Activated CD4-positive, CD25-positive, alpha-beta regulatory T cell treated with anti-CD3 and anti-CD28 coated beads, Interleukin-2, amount 50 U/mL, for 24 hours (primary cell): ENCODE results near the gene PTGER3.

Experiments used
- ATAC-seq, 2 donors: fragments of 150-1000 bp; cut with Tn5 transposase; one replicate each; pipeline ENCODE4 v1.10.0; 2021; ENCODE audit warnings: mild to moderate bottlenecking in 1 of 2, moderate library complexity in 1 of 2

PTGER3 gene

GRCh38 chr1:71047635-71048607, at the start of gene PTGER3:
TSS of gene PTGER3 (minus strand) at chr1:71047816. CDS start at chr1:71047577, 239 bp downstream.
- peak; percentile 48 to 49 for ATAC-seq

GRCh38 chr1:71094913-71095312, 47.3 kb upstream of the PTGER3 start:
- no peak for ATAC-seq

DNA sequence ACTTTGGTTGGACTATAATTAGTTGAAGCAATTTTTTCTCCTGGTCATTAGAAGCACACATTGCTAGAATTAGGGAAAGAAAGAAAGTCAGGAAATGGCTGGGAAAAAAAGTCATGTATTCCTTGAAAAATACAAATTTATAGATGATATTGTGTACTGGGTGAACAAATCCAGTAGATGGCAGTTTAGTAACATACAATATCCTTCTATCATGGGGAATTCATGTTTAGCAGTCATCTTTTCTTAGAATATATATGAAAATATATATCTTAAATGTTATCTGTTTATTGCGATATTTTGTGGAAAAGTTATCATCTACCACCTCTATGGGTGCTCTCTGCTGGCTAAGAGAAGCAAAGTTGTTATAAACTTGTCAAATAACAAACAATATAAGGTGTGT, 46.3 kb upstream of the PTGER3 start:
- ATAC-seq = no peak

DNA sequence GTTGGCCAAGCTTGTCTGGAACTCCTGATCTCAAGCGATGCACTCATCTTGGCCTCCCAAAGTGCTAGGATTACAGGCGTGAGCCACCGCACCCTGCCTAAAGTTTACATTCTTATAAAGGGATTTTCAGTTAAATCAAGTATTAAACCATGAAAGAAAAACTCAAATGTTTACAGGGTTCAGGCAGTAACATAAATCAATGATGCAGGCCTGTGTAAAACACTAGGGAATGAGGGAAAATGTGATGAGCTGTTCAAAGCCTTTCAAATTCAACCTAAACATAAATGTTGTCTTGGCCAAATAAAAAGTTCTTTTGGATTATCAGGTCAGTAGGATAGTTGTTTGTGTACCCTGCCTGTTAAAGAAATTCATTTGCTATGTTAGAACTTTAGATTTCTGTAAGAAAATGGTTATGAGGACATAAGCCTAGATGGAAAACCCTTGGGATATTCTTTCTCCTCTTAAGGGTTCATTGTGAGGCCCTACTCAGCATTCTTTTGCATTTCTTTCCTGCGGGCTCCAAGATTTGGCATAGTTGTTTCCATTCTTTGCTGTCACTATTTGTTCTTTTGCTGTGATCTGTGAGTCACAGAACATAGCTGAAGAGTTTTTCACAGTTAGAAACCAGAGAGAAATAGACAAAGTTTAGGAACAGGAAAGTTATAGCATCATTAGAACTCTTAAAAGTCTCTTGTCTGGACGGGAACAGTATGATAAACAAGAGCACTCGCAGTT, 42.1 kb upstream of the PTGER3 start:
- no peak for ATAC-seq

DNA sequence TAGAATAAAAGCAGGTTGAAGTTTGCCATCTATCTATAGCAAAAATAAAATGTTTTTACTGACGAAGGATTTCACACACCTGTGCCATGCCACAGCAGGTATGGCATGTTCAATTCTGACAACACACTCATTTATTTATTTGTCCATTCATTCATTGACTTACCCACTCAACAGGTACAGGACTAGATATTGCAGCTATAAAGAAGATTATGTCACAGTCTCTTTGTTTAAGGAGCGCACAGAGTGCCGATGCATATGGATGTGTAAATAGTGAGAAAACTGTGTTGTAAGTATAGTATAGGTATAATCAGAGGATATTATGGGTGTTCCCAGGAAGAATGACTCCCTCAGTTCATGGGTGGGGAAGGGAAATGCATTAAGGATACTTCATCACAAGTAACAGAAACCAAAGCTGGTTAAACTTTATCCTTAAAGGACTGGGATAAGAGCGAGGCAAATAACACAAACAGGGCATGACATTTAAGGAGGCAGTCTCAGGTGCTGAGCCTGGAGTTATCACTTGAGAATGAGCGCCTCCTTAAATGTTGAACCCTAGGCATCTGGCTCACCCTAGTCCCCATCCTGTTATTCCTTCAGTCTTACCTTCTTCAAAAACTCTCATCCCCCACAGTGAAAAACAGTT, 41.1 kb upstream of the PTGER3 start:
- ATAC-seq = no peak

GRCh38 chr1:71087713-71088112, 40.1 kb upstream of the PTGER3 start:
- ATAC-seq = no peak

DNA sequence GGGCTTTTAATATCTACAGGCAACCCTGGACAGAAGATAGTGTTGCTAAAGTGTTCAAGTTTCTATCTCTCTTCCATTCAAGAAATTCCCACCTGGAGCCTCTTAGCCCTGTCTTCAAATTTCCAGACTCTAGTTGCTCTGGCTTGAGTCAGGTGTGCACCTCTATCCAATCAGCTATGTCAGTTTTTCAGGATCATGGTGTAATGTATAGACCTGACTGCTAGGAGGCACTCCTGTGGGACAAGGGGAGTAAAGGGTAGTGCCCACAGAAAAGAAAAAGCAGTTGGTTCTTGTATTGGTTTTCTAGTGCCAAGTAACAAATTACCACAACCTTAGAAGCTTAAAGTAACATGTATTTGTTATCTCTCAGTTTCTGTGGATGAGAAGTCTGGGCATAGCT, 39.4 kb upstream of the PTGER3 start:
- no peak for ATAC-seq

DNA sequence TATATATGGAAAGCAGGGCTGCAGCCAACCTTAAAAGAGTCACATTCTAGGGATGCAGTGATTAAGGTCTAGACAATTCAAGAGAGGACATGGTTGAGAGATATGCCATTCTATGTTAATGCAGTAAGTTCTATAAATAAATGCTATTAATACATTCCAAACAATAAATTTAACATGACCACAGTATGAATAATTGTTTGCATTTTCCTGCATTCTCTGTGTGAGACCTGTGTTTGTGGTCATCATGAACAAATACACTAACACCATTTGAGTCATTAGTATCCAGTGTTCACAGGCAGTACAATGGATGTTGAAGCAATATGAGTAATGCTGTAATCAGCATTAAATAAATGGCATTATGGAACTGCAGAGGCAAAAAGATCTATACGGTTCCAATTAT, 38.7 kb upstream of the PTGER3 start:
- no peak for ATAC-seq

GRCh38 chr1:71083271-71083670, 35.7 kb upstream of the PTGER3 start:
- no peak for ATAC-seq

DNA sequence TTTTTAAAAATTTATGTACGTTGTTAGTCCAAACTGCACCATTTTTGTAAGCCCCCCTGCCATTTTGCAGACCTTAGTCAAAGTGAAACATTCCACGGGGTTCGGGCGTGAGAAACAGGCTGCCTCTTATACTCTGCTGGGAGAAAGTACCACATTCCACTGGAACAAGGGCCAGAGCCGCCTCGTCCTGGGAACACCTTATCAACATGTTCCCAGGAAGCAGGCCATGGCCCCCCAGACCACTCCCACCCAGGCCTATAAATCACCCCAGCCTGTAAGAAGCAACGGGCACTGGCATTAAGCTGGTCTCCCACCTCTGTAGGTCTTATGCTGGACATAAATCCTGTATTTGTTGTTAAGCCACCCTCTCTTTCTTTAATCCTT, 34.1 kb upstream of the PTGER3 start:
- ATAC-seq = no peak

- ATAC-seq = peak; percentile 97 to 98
Observed at GRCh38 chr1:71080739-71081696, 33.4 kb upstream of the PTGER3 start, which contains the start of gene ZRANB2. TSS of gene ZRANB2 (minus strand) at chr1:71081035. CDS start at chr1:71080995, 40 bp downstream.

DNA sequence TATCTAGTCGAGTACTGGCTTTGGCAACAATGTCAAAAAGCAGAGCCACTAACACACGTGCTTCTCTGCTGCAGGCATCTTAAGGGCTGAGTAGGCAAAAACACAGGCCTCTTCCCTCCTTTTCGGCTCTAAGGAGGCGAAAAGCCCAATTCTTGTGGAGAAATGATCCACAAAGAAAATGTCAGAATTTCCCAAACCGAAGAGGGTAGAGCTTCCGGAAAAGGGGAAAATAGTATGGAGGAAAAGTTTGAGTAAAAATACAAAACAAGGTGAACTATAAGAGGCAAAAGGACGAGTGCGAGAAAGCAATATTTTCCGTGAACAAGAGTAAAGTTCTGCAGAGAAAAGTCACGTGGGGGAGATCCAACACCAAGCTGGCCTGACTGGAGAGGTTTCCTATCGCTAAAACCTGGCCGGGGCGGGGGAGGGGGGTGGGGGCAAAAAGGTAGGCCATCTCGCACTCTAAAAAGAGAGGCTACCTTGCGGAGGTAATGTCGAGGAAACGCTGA, 32.7 kb upstream of the PTGER3 start:
- peak in 1 of 2 donors; percentile 23 for ATAC-seq

DNA sequence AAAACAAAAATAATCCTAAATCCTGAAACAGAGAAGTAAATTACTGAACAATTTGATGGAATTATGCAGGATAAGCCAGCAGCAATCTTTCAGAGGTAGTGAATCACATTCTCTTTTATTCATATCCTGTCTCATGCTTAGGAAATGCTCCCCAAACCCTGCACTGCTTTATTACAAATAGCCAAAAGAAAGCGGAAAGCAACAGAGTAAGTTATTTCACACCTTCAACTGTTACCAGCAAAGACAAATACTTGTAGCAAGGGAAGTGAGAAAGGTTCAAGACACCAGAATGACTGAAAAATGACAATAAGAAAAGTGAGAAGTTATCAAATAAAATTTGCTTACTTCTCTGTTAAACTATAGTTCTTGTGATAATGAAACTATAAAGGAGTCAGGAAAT, 27.1 kb upstream of the PTGER3 start:
- no peak for ATAC-seq

- ATAC-seq = no peak
Observed at GRCh38 chr1:71072273-71072672, 24.7 kb upstream of the PTGER3 start.

DNA sequence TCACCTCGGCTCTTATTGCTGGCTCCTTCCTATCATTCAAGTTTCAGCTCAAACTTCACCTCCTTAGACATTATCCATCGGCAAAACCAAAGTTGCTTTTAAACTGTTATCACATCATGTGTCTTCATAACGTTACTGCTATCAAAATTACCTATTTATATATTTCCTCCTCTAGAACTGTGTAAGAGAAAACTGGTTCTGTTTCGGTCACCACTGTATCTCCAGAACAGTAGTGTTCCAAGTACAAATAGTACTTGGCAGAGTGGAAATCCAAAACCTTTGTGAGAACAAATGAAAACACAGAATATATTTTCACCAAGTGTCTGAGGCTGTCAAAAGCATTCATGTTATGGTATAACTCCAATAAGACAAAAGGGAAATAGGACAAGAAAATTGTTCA, 24.1 kb upstream of the PTGER3 start:
- no peak for ATAC-seq

DNA sequence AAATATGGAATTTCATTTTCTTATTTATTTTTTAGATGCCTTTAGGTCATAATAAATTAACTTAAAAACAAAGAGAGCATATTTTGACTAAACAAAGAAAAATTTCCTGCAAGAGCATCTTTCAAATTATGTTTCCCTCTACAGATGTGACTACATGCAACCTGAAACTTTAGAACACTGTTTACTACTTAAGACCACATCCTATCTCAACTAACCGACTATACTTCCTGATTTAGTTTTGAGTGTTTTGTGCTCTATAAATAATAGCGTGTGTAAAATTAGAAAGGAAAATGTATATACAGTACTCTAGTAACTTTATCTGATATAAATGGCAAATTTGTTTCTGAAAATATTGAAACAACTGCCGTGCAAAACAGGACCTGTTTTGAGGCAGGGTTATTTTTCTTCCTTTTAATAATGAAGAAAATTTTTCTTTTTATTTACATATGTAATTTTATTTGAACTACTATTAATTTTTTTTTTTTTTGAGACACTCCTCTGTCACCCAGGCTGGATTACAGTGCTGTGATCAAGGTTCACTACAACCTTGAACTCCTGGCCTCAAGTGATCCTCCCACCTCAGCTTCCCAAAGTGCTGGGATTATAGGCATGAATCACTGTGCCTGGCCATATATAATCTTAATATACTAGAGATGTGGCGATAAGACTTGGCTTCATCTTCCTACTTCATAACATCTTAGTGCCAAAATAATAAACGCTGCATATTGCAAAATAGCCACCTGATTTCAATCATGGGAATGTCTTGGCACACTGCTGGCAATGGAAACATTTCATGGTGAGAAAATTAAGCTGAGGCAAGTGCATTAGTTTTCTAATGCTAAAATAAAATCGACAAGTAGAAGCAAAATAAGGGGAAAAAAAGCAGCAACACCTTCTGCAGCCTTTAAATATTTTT, 21.0 kb upstream of the PTGER3 start:
- no peak for ATAC-seq

DNA sequence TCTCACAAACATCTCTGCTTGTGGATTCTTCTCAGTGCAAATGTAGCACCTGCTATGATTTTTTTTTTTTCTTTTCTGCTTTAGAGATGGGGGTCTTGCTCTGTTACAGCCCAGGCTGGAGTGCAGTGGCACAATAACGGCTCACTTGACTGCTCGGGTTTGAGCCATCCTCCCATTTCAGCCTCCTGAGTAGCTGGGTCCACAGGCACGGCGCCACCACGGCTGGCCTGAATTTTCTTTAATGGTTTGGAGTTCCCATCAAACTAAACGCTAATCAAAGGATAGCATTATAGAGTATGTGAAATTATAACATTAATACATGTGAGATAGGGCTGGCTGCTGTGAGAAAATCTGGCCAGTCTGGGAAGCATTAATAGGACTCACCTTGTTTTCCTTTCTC, 7.2 kb upstream of the PTGER3 start:
- ATAC-seq = no peak

GRCh38 chr1:71054281-71054731, 6.7 kb upstream of the PTGER3 start:
- no peak for ATAC-seq

GRCh38 chr1:71053758-71054157, 6.1 kb upstream of the PTGER3 start:
- no peak for ATAC-seq

DNA sequence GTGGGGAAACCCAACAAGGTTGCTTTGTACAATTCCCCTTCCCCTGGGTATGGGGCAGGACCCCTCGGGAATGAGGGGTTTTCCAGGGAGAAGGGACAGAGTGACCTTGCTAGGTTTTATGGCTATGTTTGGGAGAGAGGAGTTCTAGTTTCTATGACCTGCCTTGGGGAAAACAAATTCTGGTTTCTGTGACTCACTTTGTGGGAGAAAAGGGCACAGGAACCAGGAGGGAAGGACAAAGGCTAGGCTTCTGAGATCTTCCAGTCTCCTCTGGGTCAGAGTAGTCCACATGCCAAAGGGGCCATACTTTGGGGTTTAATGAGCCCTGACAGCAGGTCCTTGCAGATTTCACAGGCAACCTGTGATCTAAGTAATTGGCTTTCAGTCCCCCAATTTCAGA, 5.5 kb upstream of the PTGER3 start:
- no peak for ATAC-seq
